HG02885 (cell line): ENCODE measurements around the gene RPS21.

Experiments used
- ATAC-seq: cut with Tn5 transposase; IDR thresholded peaks from one replicate; pipeline ENCODE4 v1.9.1; 2021; ENCODE audit warnings: mild to moderate bottlenecking; ENCODE audit not compliant: unreplicated experiment, poor library complexity

The RPS21 gene

DNA sequence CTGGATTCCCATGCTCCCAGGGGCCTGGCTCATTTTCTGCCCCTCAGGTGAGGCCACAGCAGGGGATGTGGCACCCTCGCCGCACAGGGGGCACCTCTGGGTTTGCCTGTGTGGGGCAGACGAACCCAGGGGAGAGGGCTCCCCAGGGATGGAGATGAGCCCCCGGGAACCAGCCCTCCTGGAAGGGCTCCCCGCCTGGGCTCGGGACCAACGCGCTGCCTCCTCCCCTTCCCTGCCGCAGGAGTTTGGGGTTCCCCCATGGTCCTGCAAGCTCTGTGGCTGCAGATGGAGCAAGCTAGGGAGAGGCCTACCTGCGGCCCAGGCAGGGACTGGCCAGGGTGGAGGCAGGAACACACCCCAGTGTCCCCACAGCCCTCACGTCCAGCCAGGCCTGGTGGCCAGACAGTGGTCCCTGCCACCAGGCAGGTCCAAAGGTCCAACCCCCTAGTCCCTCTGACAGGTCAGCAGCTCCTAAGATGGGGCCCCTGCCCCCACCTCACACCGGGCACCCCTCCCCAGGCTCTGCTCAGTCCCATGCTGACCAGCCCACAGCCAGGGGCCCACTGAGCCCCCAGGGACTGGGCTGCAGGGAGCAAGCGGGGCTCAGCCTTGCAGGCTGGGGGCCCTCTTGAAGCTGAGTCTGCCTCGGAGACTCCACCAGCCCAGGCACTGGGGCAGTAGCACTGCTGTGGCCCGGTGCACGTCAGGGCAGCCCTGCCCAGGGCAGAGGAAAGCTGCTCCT is 33.4 kb upstream of the RPS21 start:
- no peak for ATAC-seq

- no peak for ATAC-seq
Observed at GRCh38 chr20:62354031-62354808, 32.7 kb upstream of the RPS21 start.

GRCh38 chr20:62354811-62355341 is 32.0 kb upstream of the RPS21 start:
- ATAC-seq = no peak

DNA sequence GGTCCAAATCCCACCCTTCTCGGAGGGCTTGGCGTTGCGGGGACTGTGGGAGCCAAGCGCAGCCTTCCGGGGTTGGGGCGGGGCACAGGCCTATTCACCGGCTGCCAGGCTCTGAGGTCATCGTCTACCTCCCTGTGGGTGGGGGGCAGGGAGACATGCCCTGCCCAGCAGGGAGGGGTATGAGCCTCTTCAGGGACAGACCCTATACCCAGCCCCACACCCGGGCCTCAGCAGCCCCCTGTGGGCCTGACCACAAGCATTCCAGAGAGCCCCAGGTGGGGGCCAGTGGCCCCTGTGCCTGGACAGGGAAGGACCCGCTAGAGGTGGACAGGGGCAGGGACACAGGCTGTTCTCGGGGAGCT is 31.4 kb upstream of the RPS21 start:
- no peak for ATAC-seq

DNA sequence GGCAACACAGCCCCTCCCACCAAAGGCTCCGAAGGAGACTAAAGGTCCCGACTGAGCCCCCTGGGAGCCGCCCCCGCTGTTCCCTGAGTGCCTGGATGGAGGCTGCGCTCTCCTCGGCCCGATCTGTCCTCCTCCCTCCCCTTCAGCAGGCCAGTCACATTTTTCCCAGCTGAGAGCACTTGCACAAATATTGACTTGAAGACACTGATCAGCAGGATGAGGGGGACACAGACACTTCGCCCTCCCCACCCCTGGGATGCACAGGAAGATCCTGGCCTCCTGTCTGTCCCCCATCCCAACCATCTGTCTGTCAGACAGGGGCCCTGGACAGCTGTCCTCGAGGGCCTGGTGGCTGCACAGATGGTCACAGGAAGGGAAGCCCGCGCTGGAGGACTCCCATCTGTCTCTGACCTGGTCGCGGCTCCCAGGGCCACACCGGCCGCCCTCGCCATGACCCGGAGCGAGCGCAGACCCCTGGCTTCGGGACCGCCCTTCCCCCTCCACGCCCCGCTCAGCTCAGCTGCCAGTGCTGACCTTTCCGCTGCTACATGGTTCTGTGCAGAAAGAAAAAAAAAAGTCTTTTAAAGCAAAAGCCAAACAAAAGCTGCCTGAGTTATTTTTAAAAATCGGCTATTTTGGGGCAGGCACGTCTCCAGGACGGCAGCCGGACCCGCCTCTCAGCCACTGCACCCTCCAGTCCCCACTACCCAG is 30.9 kb upstream of the RPS21 start:
- no peak for ATAC-seq

DNA sequence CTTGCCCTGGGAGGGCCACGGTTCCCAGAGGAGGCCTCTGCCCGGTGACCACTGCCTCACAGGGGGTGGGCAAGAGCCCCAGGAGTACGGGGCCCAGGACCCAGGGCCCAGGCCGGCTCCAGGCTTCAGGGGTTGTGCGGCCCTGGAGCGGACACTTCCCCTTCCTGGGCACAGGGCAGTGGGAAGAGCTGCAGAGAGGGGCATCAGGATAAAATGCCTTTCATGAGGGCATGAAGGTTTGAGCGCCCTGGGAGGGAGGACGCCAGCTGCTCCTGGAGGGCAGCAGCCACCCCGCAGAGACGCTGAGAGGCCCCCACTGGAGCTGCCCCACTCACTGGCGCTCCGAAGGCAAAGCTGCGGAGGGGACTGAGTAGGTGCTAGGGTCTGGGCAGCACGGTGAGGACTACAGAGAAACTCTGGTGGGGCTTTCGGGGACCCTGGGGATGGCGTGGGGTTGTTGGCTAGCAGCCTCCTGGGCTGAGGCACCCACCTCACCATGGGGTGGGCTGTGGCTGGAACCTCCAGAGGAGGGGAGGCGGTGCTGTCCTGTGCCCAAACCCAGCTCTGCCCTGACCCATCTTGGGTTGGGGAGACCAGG is 30.2 kb upstream of the RPS21 start:
- no peak for ATAC-seq

- no peak for ATAC-seq
Observed at GRCh38 chr20:62357187-62357667, 29.7 kb upstream of the RPS21 start.

- no peak for ATAC-seq
Observed at GRCh38 chr20:62357681-62358080, 29.2 kb upstream of the RPS21 start.

DNA sequence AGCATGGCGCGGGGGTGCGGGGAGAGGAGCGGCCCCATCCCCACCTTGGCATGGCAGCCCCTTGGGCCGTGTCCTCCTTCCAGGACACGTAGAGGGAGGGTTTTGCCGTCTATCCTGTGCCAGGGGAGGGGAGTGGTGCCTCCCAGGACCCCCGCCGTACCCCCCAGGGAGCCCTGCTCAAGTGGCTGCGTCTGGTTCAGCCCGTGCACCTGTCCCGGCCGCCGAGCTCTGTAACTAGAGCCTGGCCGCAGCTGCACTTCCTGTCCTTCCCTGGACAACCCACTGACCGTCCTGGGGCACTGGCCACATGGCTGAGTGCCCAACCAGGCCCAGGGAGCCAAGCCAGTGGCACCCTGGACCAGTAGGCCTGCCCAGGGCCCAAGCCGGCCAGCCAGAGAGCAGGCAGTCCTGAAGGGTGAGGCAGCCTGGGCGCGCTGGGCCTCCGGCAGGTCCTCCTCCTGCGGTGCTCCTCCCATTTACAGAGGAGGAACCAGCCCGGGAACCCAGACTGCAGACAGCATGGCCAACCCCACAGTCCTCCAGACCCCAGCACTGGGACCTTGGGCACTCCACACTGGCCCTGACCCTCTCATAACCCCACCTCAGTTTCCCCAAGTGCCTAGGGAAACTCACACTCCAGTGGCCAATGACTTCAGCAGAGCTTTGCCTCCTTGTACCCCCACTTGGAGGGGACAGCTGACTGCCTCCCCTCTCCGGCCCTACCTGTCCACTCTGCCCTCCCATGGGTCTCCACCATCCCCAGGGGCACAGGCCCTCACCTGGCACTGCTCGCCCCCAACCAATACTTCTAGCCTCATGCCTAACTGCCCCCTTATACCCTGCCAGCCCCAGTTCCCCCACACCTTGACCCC is 28.5 kb upstream of the RPS21 start:
- no peak for ATAC-seq

DNA sequence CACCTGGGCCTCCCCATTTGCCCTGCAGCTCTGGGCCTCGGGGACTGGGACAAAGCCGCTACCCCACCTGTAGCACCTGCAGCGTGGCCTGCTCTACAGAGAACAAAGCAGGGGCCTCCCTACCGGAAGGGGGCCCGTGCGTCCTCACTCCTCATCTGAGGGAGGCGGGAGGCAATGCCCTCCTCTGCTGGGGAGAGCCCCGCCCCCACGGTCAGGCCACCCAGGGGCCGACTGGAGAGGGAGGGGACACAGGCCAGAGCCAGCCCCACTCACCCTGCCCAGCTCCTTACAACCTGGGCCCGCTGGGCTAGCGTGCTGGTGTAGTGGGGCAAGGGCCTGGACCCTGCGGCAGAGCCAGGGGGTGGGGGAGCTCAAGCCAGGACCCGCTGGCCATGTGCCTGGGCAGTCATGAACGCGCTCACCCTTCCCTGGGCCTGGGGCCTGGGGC is 27.8 kb upstream of the RPS21 start:
- no peak for ATAC-seq

- no peak for ATAC-seq
Observed at GRCh38 chr20:62359491-62360121, 27.3 kb upstream of the RPS21 start.

DNA sequence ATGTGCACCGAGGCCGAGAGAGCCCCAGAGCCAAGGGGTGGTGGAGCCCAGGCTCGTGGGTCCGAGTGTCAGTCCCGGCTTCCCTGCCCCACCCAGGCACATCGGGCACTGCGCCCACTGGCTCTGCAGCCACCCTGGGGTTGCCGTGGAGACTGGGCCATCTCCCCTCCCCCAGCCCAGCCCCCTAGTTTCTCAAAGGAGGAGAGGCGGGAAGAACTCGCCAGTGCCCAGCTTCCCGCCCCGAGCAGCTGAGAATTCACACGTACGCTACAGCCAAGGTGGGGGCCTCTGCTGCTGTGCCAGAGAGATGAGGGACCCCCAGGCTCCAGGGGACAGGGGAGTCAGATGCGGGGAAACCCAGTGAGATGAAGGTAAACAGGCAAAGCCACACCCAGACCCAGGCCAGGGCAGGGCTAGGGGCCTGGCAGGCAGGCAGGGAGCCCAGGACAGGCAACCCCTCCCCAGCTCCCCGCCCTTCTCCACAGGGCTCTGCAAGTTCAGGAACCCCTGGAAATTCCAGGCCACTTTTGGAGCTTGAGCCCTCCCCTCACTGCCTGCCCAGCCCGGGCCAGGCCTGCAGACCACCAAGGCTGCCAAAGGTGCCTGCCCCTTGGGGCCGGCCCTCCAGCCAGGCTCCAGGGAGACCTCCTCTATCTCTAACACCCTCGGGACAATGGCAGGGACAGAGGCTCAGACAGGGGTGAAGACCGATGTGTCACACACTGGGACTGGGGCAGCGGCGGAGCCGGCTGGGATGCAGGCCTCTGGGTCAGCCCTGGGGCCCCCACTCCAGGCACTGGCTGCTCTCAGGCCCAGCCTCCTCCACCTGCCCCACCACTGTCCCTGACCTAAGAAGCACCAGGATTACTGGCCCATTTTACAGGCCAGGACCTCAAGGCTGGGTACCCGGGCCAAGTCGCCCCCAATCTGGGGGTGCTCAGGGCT is 25.8 kb upstream of the RPS21 start:
- no peak for ATAC-seq

GRCh38 chr20:62361799-62362589 is 24.9 kb upstream of the RPS21 start:
- no peak for ATAC-seq

DNA sequence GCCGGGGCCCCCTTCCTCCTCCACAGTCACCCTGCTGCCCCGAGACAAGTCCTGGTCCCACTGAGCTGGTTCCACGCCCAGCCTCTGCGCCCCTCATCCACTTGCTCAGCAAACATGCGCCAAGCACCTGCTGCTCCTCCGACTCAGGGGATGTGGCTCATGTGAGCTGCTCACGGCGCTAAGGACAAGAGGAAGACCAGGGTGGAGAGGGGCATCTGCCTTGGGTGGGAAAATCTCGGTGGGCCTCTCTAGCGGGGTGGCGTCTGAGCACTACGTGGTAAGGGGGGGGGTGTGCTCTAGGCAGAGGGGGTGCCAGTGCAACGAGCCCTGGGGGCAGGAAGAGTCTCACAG is 24.3 kb upstream of the RPS21 start:
- no peak for ATAC-seq

- ATAC-seq = no peak
Observed at GRCh38 chr20:62362991-62363919, 23.6 kb upstream of the RPS21 start.
